Omental fat pad (tissue), 4 donors: ENCODE data around the gene BPI. TPM values are rescaled to one million over a fixed set of nuclear protein-coding genes. Genes with fewer than 3 reads are reported as not detected.
"Not testable (repeated sequence)": the region's sequence is repeated elsewhere in the genome, so short reads cannot be mapped to it uniquely, and the experiment has no call there.

ENCODE experiments used
- ATAC-seq: fragments of 150-250 bp; one replicate; pipeline ENCODE4 v1.9.1; 2016; ENCODE audit warnings: mild to moderate bottlenecking, moderate library complexity; ENCODE audit not compliant: low FRiP score
- DNase-seq: peaks from one replicate; pipeline ENCODE4 v3.0.0-alpha.2; 2019; ENCODE audit warnings: low spot score
- total RNA-seq, 4 donors: library from RNA; depleted of rRNA; stranded (reverse); fragments of >200 nt; gene quantifications; one replicate each; pipeline ENCODE4 v1.1.0, GENCODE V29; 2016
- TF ChIP-seq, protein P1 (sequence below), 3 donors: fragments of 450-650 bp; IDR thresholded peaks; one replicate each; pipeline ENCODE4 v1.5.1; 2016 to 2017; ENCODE audit warnings: antibody characterized with exemption in 3 of 3, mild to moderate bottlenecking in 3 of 3, moderate library complexity in 2 of 3

BPI gene
- total RNA-seq, 4 donors from 2014 or later: 0.63 to 0.74 TPM; not detected in 2

DNA sequence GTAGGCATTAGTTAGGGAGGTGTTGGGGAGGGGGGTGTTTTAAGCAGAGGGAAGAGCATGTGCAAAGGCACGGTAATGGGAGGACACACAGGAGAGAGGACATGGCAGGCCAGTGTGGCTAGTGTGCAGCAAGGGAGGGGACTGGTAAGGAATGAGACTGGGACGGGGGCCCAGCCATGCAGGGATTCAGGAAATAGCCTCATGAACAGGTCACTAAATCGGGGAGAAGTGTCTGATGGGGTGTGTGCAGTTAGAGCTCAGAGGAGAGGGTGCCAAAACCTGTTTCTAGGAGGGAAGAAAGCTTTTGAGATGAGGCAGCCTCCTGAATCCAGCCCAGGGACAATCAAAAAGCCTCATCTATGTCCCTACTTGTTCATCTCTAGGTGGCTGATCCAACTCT, 7.5 kb downstream of the BPI start:
- no peak for ATAC-seq
- no peak for DNase-seq
- TF ChIP-seq, protein P1, sequence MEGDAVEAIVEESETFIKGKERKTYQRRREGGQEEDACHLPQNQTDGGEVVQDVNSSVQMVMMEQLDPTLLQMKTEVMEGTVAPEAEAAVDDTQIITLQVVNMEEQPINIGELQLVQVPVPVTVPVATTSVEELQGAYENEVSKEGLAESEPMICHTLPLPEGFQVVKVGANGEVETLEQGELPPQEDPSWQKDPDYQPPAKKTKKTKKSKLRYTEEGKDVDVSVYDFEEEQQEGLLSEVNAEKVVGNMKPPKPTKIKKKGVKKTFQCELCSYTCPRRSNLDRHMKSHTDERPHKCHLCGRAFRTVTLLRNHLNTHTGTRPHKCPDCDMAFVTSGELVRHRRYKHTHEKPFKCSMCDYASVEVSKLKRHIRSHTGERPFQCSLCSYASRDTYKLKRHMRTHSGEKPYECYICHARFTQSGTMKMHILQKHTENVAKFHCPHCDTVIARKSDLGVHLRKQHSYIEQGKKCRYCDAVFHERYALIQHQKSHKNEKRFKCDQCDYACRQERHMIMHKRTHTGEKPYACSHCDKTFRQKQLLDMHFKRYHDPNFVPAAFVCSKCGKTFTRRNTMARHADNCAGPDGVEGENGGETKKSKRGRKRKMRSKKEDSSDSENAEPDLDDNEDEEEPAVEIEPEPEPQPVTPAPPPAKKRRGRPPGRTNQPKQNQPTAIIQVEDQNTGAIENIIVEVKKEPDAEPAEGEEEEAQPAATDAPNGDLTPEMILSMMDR (IDR thresholded peaks at IDR 0.05): no peak

DNA sequence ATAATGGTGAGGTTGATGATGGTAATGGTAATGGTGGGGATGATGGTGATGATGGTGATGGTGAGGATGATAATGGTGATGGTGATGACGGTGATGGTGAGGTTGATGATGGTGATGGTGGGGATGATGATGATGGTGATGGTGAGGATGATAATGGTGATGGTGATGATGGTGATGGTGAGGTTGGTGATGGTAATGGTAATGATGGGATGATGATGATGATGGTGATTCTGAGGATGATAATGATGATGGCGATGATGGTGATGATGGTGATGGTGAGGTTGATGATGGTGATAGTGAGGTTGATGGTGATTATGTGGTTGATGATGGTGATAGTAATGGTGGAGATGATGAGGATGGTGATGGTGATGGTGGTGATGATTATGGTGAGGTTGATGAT, 9.7 kb downstream of the BPI start:
- ATAC-seq (no peak), DNase-seq (no peak)
- TF ChIP-seq, protein P1 (IDR thresholded peaks at IDR 0.05): no peak

DNA sequence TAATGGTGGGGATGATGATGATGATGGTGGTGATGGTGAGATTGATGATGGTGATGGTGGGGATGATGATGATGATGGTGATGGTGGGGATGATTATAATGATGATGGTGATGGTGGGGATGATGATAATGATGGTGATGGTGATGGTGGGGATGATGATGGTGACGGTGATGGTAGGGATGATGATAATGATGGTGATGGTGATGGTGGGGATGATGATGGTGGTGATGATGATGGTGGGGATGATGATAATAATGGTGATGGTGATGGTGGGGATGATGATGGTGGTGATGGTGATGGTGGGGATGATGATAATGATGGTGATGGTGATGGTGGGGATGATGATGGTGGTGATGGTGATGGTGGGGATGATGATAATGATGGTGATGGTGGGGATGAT, 10.4 kb downstream of the BPI start:
- ATAC-seq, DNase-seq: not testable (repeated sequence)

DNA sequence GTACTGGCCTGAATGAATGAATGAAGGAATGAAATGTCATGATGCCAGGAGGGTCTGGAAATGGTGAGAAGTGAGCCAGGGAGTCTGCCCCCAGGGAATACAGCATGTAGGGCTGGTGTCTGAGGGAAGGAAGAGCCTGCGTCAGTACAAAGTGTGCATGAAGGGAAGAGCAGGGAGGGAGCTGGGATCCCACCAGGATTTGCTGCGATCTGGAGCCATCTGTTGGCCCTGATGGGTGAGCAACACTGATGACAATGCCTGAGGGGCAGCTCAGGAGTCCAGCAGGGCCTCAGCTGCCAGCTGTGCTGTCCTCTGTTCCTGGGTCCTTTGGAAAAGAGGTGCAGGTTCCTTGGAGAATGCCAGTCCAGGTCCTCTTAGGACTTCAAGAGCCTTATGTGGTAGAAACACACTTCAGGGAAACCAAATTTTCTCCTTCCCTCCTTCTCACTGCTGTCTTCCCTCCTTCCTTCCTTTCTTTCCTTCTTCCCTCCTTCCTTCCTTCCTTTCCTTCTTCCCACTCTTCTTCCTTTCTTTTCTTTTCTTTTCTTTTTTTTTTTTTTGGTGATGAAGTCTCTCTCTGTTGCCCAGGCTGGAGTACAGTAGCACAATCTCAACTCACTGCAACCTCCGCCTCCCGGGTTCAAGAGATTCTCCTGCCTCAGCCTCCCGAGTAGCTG, 11.5 kb downstream of the BPI start:
- TF ChIP-seq, protein P1 (IDR thresholded peaks at IDR 0.05): no peak
- ATAC-seq (no peak), DNase-seq (no peak)

DNA sequence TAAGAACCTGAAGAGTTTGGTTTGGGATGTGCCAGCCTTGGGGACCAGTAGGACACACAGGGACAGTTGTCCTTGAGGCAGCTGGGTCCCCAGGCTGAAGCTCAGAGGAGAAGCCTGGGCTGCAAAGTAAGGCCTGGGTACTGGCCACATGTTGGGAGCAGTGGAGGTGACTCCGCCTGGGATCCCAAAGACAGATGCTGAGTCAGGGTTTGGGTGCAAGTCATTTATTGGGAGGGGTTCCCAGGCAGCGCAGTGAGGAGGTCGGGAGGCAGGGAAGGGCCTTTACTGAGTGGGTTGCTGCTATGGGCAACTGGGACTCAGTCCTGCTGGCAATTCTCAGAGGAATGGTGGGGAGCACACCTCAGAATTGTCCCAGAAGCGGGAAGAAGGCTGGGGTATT, 12.4 kb downstream of the BPI start:
- TF ChIP-seq, protein P1 (IDR thresholded peaks at IDR 0.05): no peak
- ATAC-seq (no peak), DNase-seq (no peak)

DNA sequence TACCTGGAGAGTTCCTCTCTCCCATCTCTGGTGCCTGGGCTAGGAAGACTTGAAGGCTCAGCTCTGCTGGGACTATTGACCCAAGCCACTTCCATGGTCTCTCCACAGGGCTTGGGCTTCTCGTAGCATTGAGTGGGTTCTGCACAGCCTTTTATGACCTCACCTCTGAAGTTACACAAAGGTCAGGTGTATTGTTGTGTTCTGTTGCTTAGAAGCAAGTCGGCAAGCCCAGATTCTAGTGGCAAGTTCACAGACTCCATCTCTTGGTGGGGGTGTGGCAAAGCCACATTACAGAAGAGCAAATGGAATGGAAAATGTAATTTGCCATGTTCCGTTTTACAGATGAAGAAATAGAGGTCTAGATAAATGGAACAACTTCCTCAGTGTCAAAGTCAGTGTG, 13.5 kb downstream of the BPI start:
- ATAC-seq (no peak), DNase-seq (no peak)

DNA sequence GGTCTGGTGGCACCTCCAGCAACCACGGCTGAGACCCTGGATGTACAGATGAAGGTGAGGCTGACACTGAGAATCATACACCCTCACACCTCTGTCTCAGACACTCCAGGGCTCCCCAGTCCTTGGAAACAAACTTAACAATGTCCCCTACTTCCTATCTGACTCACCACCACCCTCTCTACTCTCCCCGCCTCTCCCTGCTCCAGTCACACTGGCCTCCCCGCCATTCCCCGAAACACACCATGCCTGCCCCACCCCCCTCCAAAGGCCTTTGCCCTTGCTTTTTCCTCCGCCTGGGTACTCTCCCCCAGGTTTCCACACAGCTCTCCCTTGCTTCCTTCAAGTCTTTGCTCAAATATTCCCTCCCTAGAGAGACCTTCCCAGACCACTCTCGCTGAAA, 16.3 kb downstream of the BPI start:
- DNase-seq (no peak), ATAC-seq (no peak)

More for the DNA sequence above, 13.5 kb downstream of the BPI start:
- TF ChIP-seq, protein P1 (IDR thresholded peaks at IDR 0.05): no peak

More for the DNA sequence above, 16.3 kb downstream of the BPI start:
- TF ChIP-seq, protein P1 (IDR thresholded peaks at IDR 0.05): no peak
